GM21528 (cell line): Measurements from ENCODE around the gene CT45A10.
"Not testable (repeated sequence)": the region's sequence is repeated elsewhere in the genome, so short reads cannot be mapped to it uniquely, and the experiment has no call there.

Experiments
- ATAC-seq: cut with Tn5 transposase; IDR thresholded peaks from one replicate; pipeline ENCODE4 v1.9.1; 2021; ENCODE audit warnings: mild to moderate bottlenecking, moderate library complexity; ENCODE audit not compliant: unreplicated experiment, low FRiP score

Gene CT45A10, protein sequence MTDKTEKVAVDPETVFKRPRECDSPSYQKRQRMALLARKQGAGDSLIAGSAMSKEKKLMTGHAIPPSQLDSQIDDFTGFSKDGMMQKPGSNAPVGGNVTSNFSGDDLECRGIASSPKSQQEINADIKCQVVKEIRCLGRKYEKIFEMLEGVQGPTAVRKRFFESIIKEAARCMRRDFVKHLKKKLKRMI

DNA sequence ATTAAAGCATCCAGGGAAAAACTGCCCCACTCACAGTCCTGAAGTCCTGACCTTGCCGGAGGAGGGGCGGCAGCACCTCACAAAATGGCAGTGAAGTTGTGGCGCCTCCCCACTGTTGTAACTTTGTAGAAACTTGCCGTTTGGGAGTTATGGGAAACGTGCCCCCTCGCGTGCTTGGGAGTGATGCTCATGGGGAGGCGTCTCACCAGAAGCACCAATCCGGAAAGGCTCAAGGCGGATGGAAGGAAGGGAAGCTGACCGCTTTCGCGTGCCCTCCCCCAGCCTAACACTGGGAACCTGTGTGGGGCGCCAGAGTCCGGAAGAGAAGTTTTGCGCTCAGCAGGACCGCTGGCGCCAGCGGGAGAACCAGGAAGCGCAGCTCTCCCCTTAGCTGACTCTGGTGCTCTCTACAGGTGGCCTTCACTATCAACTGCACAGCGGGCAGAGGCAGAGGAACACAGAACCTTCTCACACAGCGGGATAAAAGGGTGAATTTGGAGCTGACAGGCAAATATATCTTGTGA is at the start of gene CT45A10, which contains the start of gene SAGE1:
Gene CT45A10, minus strand, starts transcription at position 151 of the 524 bp plus-strand sequence. CDS start 8,100 bp downstream, outside the sequence.
Gene SAGE1, plus strand, starts transcription at position 423 of the 524 bp plus-strand sequence. CDS start 2,527 bp downstream, outside the sequence.
- no peak for ATAC-seq

DNA sequence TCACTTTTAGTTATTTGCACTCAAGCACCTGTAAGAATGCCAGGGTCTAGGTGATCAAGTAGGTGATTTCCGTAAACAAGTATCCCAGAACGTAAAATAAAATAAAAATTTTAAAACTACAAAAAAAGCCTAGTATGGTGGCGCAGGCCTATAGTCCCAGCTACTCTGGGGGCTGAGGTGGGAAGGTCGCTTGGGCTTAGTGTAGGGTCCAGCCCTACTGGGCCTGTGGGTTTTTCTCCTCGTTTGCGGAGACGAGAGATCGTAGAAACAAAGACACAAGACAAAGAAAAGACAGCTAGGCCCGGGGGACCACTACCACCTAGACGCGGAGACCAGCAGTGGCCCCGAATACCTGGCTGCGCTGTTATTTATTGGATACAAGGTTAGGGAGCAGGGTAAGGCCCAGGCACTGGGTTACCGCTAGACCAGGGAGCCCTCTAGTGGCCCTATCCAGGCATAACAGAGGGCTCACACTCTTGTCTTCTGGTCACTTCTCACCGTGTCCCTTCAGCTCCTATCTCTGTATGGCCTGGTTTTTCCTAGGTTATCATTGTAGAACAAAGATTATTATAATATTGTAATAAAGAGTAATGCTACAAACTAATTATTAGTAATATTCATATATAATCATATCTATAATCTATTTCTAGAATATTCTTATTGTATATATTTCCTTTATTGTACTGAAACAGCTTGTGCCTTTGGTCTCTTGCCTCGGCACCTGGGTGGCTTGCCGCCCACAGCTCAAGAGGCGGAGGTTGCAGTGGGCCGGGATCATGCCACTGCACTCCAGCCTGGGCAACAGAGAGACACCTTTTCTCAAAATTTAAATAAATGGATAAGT is 38.6 kb upstream of the CT45A10 start:
- ATAC-seq, result no peak

DNA sequence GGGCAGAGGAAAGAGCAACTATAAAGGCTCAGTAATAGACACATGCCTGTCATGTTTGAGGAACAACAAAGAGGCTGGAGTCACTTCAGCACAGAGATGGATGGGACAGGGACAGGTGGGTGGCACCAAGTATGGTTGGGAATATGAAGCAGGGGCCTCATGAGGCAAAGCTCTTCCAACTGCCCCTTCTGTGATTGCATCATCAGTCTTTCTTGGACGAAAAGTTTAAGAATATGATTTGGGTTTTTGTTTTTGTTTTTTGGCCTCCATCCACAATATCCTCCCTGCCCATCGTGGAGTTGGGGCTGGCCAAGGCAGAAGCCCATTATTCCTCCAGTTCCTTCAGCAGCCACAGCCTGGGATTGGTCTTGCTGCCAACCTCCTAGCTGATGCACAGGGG is 34.7 kb upstream of the CT45A10 start:
- no peak for ATAC-seq

DNA sequence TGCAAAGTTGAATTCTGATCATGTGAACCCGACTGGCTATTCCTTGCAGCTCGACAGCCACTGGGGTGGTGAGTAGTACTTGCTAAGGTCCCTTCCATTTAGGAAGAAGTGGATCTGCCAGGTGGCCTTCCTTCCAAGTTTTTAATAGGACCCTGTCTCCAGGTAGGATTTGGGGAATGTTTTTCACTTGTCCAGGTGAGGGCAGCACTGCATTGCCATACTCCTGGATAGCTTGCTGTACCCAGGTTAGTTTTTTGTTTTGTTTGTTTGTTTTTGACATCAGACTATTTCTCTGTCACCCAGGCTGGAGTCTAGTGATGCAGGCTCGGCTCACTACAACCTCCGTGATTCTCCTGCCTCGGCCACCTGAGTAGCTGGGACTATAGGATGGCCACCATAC is 30.1 kb upstream of the CT45A10 start:
- no peak for ATAC-seq

DNA sequence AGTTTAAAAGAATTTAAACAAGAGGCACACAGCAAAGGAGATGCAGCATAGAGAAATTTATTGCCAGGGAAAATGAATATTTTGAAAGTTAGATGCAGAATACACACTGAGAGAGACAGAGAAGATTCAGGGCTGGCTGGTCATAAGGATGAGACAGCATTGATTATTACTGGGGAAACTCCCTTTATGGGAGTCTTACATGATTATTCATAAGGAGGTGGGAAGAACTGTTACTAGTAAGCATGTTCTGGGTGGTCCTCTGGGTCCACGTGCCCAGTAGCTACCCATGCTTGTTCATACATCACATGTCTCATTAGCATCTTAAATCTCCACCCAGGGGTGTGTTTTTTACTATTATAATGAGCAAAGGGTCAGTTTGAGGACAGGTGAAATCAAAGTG is 27.3 kb upstream of the CT45A10 start:
- ATAC-seq, result not testable (repeated sequence)

DNA sequence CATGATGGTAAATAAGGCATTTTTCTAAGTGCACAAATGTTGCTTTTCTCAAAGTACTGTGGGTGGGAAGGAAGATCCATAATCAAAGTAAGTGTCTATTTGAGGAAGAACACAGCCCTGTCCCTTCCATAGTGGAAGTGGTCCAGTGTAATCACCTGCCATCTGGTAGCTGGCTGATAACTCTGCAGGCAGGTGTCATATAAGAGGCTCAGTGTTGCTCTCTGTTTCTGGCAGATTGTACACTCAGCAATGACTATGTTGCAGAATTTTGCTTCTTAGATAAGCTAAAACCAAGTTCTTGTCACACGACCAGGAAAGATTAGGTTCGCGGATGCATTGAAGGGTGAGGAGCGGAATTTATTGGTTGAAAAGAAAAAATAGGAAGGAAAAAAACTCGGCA is 21.2 kb upstream of the CT45A10 start:
- ATAC-seq, result no peak

DNA sequence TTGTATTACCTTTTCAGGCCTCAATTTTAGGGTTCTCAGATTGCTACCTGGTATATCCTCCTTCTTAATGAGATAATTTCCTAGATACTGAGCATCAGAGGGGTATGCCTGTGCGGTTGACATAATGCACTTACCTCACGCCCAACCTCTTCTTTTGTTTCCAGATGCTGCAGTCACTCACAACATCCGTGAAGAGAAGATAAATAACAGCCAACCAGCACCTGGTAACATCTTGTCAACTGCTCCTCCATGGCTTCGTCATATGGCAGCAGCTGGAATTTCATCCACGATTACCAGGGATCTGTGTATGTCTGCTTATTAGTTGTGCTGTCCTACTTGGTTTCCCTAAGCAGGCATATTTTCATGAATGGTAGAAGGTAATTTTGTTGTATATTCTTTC is 17.0 kb upstream of the CT45A10 start:
- ATAC-seq, result no peak

DNA sequence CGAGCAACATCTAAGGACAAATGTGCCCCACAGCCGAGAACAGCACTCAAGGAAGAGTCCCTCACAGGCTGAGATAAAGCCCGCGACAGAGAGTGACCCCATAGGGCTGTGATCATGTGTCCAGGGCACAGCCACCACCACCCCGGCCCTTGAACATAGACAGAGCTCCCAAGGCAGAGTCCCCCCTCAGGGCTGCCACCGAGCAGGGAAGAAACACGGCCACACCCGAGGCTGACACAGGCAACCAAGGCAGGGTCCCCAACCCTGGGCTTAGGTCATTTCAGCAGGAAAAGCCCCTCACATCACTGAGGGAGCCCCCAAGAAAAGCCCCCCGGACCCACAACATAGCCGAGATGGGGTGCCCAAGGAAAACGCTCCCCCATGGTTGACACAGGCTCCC is 463 bp downstream of the CT45A10 start:
- no peak for ATAC-seq

DNA sequence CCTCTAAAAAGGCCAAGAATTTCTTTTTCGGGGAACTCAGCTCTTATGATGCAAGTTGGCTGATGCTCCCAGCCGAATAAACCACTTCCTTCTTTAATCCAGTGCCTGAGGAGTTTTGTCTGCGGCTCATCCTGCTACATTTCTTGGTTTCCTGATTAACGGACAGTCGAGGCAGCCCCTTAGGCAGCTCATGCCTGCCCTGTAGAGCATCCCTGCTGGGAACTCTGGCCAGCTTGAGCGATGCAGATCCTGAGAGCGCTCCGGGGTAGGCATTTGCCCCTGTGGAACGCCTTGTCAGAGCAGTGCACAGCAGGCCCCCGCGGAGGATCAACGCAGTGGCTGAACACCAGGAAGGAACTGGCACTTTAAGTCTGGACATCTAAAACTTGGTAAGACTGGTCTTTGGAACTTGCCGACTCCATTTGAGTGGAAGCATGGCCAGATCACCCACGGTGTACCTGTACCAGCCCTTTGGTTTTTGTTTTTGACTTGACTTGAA is 3.1 kb downstream of the CT45A10 start:
- no peak for ATAC-seq

DNA sequence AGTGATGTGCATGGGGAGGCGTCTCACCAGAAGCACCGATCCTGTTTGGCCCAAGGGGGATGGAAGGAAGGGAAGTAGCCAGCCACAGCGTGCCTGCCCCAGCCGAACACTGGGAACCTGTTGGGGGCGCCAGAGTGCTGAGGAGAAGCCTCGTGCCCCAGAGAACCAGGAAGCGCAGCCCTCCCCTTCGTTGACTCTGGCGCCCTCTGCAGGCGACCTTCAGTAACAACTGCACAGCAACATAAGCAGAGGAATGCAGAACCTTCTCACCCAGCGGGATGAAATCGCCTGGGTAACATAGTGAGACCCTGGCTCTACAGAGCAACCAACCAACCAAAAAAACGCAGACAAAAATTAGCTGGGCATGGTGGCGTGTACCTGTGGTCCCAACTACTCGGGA is 4.3 kb downstream of the CT45A10 start:
- ATAC-seq, result not testable (repeated sequence)

DNA sequence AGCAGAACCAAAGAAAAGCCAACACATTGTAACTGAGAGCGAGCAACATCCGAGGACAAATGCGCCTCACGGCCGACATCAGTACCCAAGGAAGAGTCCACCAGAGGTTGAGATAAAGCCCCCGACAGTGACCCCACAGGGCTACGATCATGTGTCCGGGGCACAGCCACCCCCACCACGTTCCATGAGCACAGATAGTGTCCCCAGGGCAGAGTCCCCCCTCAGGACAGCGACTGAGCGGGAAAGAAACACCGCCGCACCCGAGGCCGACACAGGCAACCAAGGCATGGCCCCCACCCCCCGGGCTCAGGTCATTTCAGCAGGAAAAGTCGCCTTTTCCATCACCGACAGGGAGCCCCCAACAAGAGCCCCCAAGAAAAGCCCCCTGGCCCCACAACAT is 5.0 kb downstream of the CT45A10 start:
- not testable (repeated sequence) for ATAC-seq

DNA sequence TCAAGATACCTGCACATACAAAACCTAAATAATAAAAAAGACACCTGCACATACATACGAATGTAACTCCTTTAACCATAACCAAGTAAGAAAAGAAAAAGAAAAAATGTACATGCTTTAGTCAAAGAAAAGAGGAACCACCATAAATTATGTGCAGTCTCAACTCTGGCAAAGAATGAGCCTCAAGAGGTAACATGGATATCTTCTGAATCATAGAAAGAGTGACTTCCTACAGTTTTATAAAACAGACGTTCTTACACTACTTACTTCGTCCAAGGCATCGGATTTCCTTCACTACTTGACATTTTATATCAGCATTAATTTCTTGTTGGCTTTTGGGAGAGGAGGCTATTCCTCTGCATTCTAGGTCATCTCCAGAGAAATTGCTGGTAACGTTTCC is 10.5 kb downstream of the CT45A10 start:
- ATAC-seq, result not testable (repeated sequence)

DNA sequence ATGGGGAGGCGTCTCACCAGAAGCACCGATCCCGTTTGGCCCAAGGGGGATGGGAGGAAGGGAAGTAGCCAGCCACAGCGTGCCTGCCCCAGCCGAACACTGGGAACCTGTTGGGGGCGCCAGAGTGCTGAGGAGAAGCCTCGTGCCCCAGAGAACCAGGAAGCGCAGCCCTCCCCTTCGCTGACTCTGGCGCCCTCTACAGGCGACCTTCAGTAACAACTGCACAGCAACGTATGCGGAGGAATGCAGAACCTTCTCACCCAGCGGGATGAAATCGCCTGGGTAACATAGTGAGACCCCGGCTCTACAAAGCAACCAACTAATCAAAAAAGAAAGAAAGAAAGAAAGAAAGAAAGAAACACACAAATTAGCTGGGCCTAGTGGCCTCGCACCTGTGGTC is 21.5 kb downstream of the CT45A10 start, which contains the start of gene CT45A9:
Gene CT45A9, minus strand, starts transcription at position 101 of the 400 bp plus-strand sequence. CDS start 3,751 bp downstream, outside the sequence.
- not testable (repeated sequence) for ATAC-seq

DNA sequence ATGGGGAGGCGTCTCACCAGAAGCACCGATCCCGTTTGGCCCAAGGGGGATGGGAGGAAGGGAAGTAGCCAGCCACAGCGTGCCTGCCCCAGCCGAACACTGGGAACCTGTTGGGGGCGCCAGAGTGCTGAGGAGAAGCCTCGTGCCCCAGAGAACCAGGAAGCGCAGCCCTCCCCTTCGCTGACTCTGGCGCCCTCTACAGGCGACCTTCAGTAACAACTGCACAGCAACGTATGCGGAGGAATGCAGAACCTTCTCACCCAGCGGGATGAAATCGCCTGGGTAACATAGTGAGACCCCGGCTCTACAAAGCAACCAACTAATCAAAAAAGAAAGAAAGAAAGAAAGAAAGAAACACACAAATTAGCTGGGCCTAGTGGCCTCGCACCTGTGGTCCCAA is 38.8 kb downstream of the CT45A10 start, which contains the start of gene CT45A8:
Gene CT45A8, minus strand, starts transcription at position 101 of the 400 bp plus-strand sequence. CDS start 3,755 bp downstream, outside the sequence.
- ATAC-seq, result not testable (repeated sequence)

DNA sequence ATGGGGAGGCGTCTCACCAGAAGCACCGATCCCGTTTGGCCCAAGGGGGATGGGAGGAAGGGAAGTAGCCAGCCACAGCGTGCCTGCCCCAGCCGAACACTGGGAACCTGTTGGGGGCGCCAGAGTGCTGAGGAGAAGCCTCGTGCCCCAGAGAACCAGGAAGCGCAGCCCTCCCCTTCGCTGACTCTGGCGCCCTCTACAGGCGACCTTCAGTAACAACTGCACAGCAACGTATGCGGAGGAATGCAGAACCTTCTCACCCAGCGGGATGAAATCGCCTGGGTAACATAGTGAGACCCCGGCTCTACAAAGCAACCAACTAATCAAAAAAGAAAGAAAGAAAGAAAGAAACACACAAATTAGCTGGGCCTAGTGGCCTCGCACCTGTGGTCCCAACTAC is 56.1 kb downstream of the CT45A10 start, which contains the start of gene CT45A7:
Gene CT45A7, minus strand, starts transcription at position 101 of the 400 bp plus-strand sequence. CDS start 3,747 bp downstream, outside the sequence.
- ATAC-seq, result not testable (repeated sequence)
